ENCODE results near the gene ARHGEF12. TPM values are rescaled to one million over a fixed set of nuclear protein-coding genes. Genes with fewer than 3 reads are reported as not detected.

Gene ARHGEF12
- total RNA-seq, 1 experiment from 2014 or later = 132 TPM

DNA sequence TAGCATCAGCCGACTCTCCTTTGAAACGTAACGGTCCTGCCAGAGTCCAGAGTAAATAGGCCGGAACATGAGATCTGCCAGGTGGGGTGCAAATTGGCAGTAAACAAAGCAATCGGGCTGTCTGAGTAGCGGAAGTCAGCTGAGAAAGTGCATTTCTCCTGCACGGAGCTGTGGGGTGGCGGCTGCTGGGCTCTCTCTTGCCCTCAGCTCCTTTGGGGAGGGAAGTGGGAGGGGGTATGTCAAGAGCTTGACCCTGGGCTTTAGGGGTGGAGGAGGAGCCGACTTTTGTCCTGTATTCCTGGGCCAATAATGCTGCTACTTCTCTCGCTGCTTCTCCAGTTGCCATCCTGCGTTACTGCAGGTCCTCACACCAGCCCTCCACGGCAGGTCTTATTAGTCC, 187.0 kb downstream of the ARHGEF12 start:
- BruUV-seq (replicated peaks) = no TSS peak
- CTCF ChIA-PET = no interaction called here
- no peak for TF ChIP-seq EZH2 (IDR thresholded peaks at IDR 0.05; ENCODE audit: borderline replicate concordance, low read depth, low read length, poor library complexity, severe bottlenecking)
- TF ChIP-seq, protein P1, sequence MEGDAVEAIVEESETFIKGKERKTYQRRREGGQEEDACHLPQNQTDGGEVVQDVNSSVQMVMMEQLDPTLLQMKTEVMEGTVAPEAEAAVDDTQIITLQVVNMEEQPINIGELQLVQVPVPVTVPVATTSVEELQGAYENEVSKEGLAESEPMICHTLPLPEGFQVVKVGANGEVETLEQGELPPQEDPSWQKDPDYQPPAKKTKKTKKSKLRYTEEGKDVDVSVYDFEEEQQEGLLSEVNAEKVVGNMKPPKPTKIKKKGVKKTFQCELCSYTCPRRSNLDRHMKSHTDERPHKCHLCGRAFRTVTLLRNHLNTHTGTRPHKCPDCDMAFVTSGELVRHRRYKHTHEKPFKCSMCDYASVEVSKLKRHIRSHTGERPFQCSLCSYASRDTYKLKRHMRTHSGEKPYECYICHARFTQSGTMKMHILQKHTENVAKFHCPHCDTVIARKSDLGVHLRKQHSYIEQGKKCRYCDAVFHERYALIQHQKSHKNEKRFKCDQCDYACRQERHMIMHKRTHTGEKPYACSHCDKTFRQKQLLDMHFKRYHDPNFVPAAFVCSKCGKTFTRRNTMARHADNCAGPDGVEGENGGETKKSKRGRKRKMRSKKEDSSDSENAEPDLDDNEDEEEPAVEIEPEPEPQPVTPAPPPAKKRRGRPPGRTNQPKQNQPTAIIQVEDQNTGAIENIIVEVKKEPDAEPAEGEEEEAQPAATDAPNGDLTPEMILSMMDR (conservative IDR thresholded peaks at IDR 0.05; ENCODE audit: low read depth, low read length) = no peak

DNA sequence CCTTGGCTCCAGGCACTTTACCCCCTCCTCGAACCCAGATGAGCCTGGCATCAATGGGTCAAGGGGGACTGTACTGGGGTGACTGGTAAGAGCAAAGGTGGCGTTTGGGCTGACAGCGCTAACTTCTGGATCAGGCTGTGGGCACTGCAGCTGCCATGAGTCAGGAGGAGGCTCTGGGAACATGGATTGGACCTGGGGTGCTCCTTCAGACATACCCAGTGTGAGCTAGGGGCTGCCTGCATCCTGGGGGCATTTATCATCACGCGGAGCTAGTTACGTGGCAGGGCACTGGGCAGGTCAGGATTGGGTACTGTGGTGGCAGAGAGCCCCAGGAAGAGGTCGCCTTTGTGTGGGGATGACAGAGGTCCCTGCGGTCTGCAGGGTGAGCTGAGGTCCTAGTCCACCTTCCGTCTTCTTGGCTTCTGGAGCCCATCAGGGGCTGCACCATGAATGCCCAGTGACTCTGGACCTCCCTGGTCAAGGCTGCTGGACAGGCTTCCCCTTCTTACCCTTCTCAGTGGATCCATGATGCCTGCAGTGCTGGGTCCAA, 188.4 kb downstream of the ARHGEF12 start:
- Histone ChIP-seq H3K27me3 (replicated peaks; ENCODE audit: insufficient read depth, low read depth, low read length, poor library complexity) (peaks cover 1% of the 10 kb centered on the region), H3K36me3 (ENCODE audit: insufficient read depth, low read length, poor library complexity, severe bottlenecking) (no peaks in the 10 kb centered on the region), H3K4me3 (ENCODE audit: low read depth, low read length, poor library complexity, severe bottlenecking) (no peak overlapping the region), H3K9me3 (ENCODE audit: low read depth, low read length, poor library complexity, severe bottlenecking) (no peaks in the 10 kb centered on the region), H3K4me1 (ENCODE audit: insufficient read depth, low read length, poor library complexity, severe bottlenecking) (no peaks in the 10 kb centered on the region), H3K27ac (ENCODE audit: low read depth, low read length, poor library complexity, severe bottlenecking) (no peak overlapping the region)
- TF ChIP-seq EZH2 (IDR thresholded peaks at IDR 0.05; ENCODE audit: borderline replicate concordance, low read depth, low read length, poor library complexity, severe bottlenecking) = no peak
- TF ChIP-seq, protein P1 (conservative IDR thresholded peaks at IDR 0.05; ENCODE audit: low read depth, low read length) = no peak
- POLR2A ChIA-PET (ENCODE audit: low non-redundant PET) = no interaction called here
- CTCF ChIA-PET = no interaction called here
- intact Hi-C loops (cut with micrococcal nuclease; ENCODE audit: unreplicated experiment) = no loop called here
- no TSS peak for BruUV-seq (replicated peaks)
- DNase-seq (ENCODE audit: low spot score) = no peak

More for the DNA sequence above, 187.0 kb downstream of the ARHGEF12 start:
- Histone ChIP-seq H3K4me1 (ENCODE audit: insufficient read depth, low read length, poor library complexity, severe bottlenecking) (no peaks in the 10 kb centered on the region), H3K27me3 (replicated peaks; ENCODE audit: insufficient read depth, low read depth, low read length, poor library complexity) (no peaks in the 10 kb centered on the region), H3K36me3 (ENCODE audit: insufficient read depth, low read length, poor library complexity, severe bottlenecking) (no peaks in the 10 kb centered on the region), H3K4me3 (ENCODE audit: low read depth, low read length, poor library complexity, severe bottlenecking) (no peak overlapping the region), H3K27ac (ENCODE audit: low read depth, low read length, poor library complexity, severe bottlenecking) (no peak overlapping the region), H3K9me3 (ENCODE audit: low read depth, low read length, poor library complexity, severe bottlenecking) (no peaks in the 10 kb centered on the region)
- intact Hi-C loops (cut with micrococcal nuclease; ENCODE audit: unreplicated experiment) = no loop called here
- POLR2A ChIA-PET (ENCODE audit: low non-redundant PET) = interaction anchor here (0.7 kb wide), 1 partner anchor 20 kb away, joined by 9 read pairs; no protein-coding TSS in a partner anchor
- DNase-seq (ENCODE audit: low spot score) = no peak

DNA sequence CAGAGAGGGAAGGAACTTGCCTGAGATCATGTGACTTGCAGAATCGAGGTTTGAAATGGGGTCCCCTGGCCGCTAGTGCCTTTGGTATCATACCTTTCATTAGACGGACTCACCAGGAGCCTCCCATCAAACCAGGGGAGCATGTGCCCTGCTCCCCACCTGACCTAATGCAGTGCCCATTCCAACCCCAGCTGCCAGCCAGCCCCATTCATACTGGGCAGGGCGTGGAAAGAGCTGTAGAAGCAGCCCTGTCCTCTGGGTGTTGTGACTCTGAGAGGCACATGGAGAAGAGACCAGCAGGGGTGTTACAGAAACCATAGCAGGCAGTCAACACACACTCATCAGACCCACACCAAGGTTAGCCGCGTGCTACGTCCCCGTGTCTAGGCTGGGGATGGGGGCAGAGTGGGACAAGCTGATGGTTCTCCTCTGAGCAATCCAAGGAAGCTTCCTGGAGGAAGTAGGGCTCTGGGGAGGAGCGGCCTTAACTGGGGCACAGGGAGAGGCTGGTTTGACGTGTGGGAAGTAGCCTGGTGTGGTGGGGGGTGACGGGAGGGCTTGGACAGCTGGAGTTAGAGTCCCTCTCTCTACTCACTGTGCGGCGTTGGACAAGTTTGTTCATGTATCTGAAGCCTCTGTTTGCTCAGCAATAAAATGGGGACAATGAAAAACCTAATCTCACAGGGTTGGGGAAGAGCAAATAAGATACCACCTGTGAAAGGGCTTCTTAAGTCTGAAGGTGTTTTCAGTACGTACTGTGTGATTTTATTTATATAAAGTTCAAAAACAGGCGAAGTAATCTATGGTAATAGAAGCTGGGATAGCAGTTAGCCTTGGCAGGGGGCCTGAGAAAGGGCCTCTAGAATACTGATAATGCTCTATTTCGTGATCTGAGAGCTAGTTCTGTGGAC, 189.3 kb downstream of the ARHGEF12 start:
- POLR2A ChIA-PET (ENCODE audit: low non-redundant PET) = no interaction called here
- intact Hi-C loops (cut with micrococcal nuclease; ENCODE audit: unreplicated experiment) = no loop called here
- TF ChIP-seq, protein P1 (conservative IDR thresholded peaks at IDR 0.05; ENCODE audit: low read depth, low read length) = no peak
- no peak for TF ChIP-seq EZH2 (IDR thresholded peaks at IDR 0.05; ENCODE audit: borderline replicate concordance, low read depth, low read length, poor library complexity, severe bottlenecking)

More for the DNA sequence above, 189.3 kb downstream of the ARHGEF12 start:
- Histone ChIP-seq H3K27me3 (replicated peaks; ENCODE audit: insufficient read depth, low read depth, low read length, poor library complexity) (peaks cover 7% of the 10 kb centered on the region), H3K36me3 (ENCODE audit: insufficient read depth, low read length, poor library complexity, severe bottlenecking) (no peaks in the 10 kb centered on the region), H3K4me1 (ENCODE audit: insufficient read depth, low read length, poor library complexity, severe bottlenecking) (no peaks in the 10 kb centered on the region), H3K4me3 (ENCODE audit: low read depth, low read length, poor library complexity, severe bottlenecking) (no peak overlapping the region), H3K9me3 (ENCODE audit: low read depth, low read length, poor library complexity, severe bottlenecking) (no peaks in the 10 kb centered on the region), H3K27ac (ENCODE audit: low read depth, low read length, poor library complexity, severe bottlenecking) (no peak overlapping the region)
- DNase-seq (ENCODE audit: low spot score) = no peak
- no TSS peak for BruUV-seq (replicated peaks)
- CTCF ChIA-PET = no interaction called here
